GM11168 (cell line): ENCODE results near the gene ZAP70.

Experiments used
- in situ Hi-C: fragments of 300-500 bp; cut with MboI; formaldehyde crosslinking; loops from one replicate; pipeline ENCODE4 v1.12.0; 2022; ENCODE audit warnings: low sequenced_read_pairs; ENCODE audit not compliant: unreplicated experiment

Gene ZAP70

DNA sequence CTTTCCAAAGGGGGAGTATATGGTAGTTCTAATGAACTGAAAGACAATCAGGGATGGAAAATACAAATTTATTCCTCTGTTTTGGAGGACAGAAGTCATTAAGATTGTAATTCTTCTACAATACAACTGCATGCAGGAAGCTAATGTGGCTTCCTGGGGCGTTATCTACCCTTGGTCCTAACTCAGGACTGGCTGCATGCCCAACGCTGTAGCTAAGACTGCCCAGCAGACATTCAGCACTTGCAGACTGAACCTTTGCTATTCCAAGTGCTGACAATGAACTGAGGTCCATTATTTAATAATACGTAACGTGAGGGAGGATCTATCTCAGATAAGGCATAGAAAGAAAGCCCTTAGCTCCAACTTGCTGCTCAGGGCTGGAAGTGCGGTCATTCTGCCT lies 53.2 kb downstream of the ZAP70 start:
- in situ Hi-C loops, result no loop called here

GRCh38 chr2:97769308-97769707 lies 55.9 kb downstream of the ZAP70 start:
- in situ Hi-C loops, result no loop called here

DNA sequence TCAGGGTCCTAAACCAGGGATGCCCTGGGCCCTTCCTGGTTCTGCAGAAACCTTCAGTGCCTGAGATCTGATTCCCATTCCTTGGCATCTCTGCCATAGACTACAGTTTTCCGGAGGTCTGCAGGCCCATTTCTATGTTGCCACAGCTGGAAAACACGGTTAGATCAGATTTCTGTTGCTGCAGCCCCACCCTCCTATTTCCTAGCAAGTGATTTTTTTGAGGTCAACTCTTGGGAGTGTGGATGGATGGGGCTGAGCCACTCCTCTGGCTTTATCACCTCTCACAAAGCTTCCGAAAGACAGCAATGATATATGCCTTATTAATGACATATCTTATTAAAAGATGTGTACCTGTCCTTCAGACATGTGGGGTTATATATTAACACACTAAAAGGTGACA lies 56.3 kb downstream of the ZAP70 start:
- in situ Hi-C loops, result no loop called here

GRCh38 chr2:97770445-97770844 lies 57.1 kb downstream of the ZAP70 start:
- in situ Hi-C loops, result no loop called here

DNA sequence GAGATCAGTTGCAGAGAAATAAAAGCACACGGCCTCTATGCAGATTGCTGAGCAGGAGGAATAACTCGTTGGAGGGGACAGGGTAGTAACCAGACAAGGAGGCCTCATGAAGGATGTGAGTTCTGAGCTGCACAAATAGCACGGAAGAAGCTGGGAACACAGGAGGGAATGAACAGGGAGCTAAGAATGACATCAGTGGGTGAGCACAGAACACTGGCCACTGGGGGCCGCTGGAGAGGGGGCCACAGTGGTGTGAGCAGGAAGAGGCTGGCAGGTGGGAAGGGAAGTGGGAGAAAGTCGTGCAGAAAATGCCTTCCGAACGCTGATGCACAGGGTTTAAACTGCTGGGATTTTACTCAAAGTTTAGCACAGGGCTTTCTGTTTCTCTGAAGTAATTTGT lies 61.0 kb downstream of the ZAP70 start:
- in situ Hi-C loops, result no loop called here

- in situ Hi-C loops, result no loop called here
These were observed 61.7 kb downstream of the ZAP70 start for GRCh38 chr2:97775074-97775473.

- in situ Hi-C loops, result no loop called here
These were observed 65.8 kb downstream of the ZAP70 start for GRCh38 chr2:97779141-97779540.

- in situ Hi-C loops, result no loop called here
These were observed 68.6 kb downstream of the ZAP70 start for GRCh38 chr2:97781981-97782380.

- in situ Hi-C loops, result no loop called here
These were observed 71.6 kb downstream of the ZAP70 start for GRCh38 chr2:97784953-97785352.

DNA sequence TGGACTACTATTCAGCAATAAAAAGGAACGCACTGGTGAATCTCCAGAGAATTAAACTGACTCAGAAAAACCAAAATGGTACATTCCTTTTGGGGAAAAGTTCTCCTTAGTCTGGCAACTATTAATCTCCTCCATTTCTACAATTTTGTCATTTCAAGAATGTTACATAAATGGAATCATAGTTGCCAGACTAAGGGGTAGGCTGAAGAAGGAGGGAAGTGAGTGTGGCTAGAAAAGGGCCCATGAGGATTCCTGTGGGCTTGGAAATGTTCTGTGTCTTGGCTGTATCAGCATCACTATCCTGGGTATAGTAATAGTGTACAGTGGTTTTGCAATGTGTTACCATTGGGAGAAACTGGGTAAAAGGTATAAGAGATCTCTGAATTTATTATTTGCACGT lies 72.4 kb downstream of the ZAP70 start:
- in situ Hi-C loops, result no loop called here

DNA sequence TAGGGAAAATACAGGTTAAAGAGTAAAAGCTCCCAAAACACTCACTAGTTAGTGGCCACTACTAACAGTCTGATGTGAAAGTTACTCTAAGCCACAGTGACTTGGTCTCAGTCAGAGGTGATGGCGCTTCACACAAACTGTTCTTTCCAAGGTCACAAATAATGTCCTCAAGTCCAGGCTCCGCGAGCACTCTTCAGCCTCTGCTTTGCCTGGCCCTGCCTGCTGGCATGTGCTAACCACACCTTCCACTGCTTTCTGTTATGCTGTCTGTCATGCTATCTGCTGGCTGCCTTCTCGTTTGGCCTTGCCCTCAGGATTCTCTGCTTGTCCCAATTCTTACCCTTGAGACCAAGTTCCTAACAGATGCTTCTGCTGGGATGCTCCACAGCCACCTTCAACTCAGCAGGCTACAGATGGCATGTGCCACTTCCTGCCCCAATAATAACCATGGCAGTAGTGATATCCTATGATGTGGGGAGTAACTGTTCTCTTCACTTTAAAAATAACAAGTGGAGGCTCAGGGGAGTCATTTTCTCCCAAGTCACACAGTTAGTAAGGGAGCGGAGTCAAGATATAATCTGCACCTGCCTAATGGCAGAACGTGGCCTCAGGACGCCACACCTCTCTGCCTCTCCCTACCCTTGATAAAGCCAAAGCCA lies 75.7 kb downstream of the ZAP70 start:
- in situ Hi-C loops, result no loop called here
